GM21825 (cell line): Measurements from ENCODE around the gene SART1.
"Not testable (repeated sequence)": the region's sequence is repeated elsewhere in the genome, so short reads cannot be mapped to it uniquely, and the experiment has no call there.

Experiments used
- ATAC-seq: cut with Tn5 transposase; IDR thresholded peaks from one replicate; pipeline ENCODE4 v1.9.1; 2021; ENCODE audit warnings: mild to moderate bottlenecking, moderate library complexity; ENCODE audit not compliant: unreplicated experiment

The SART1 gene

DNA sequence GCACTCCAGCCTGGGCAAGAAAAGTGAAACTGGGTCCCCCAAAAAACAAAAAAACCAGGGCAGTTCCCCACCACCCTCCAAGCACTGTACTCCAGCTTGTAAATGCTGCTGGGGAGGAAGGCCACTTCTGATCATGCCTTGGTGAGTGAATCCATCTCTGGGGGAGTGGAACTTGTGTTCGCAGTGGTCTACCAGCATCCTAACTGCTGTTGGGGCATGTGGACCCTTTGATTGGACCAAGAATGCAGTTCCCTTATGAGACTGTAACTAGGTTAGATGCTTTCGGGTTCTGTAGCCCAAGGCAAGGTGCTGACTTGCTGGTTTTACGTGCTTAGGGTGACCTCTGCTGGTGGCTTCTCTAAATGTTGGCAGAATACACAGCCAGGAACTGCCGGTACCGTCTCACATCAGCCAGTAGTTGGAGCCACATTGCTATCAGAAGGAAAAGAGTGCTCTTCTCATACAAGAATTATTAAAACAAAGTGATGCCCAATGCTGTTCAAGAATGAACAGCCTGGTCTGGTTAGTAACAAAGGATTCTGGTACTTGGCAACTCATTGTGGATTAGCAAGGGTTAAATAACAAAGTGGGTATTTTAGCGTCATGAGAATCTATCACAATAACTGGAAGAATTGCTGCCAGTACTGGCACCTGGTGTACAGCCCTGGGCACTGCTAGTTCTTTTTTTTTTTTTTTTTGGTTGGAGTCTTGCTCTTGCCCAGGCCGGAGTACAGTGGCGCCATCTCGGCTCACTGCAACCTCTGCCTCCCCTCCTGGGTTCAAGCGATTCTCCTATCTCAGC lies 27.5 kb downstream of the SART1 start:
- peak; percentile 95 for ATAC-seq

DNA sequence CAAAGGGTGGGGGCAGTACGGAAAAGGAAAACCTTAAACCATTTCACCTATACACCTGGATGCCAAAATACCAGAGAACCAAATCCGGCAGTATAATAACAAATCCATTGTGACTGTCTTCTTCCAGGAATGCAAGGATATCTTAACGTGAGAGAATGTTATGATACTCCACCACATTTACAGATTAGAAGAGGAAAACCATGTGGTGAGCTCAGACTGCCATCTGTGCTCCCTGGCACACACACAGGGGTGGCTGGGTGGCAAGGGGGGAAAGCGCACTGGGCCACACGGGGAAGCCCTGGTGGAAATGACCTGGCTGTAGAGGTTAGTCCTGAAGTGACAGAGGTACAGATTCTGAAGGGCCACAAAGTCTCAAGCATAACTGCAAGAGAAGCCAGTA lies 30.5 kb downstream of the SART1 start:
- ATAC-seq = no peak

DNA sequence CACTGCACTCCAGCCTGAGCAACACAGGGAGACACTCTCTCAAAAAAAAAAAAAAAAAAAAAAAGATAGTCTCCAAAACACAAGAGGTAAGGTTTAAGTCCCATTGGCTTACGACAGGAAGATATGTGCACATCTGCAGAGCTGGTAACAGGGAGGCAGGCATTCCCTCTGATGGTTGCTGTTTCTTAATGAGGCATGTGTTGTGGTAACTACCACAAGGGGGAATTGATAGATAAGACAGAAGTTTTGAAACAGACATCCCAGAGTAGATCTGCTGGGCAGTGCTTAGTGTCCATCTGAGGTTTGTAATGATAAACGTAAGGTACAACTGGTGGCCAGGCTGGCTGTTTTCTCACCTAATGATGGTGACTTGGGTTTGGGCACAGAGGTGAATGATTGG lies 35.8 kb downstream of the SART1 start:
- no peak for ATAC-seq

DNA sequence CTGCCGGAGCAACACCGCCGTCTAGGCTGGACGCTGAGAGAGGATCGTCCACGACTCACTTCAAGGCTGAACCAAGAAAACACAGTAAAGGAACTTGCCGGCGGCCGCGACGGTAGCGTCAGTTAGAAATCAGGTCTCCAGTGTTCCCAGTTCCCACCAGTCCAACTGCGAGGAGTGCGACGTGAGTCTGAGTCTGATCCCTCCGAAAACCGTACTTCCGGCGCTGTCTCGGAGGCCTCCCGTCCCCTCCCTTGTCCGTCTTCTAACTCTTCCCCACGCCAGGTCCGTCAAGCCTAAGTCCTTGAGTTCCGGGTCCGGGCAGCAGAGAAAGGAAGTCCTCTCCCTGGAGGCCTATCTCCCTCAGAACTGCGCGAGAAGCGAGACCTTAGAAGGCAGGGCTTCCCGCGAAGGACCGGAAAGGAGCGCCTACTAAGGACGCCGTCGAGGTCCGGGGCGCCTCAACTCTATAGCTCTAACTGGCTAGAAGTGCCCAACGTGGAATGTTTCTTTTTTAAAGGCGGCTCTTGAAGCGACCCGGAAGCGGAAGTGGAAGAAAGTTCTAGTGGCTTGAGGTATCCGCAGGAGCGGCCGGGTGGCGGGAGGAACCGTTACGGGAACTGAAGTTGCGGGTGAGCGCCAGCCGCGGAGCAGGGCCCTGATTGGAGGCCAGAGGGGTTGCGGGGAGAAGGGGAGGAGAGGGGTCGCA lies 40.6 kb downstream of the SART1 start, which contains the start of the genes BANF1 and EIF1AD:
TSS of gene BANF1 (plus strand) at position 562 of the 706 bp plus-strand sequence. CDS start 748 bp downstream, outside the sequence.
TSS of gene EIF1AD (minus strand) at position 216 of the 706 bp plus-strand sequence. CDS start 1,768 bp downstream, outside the sequence.
- ATAC-seq = peak; percentile 72

DNA sequence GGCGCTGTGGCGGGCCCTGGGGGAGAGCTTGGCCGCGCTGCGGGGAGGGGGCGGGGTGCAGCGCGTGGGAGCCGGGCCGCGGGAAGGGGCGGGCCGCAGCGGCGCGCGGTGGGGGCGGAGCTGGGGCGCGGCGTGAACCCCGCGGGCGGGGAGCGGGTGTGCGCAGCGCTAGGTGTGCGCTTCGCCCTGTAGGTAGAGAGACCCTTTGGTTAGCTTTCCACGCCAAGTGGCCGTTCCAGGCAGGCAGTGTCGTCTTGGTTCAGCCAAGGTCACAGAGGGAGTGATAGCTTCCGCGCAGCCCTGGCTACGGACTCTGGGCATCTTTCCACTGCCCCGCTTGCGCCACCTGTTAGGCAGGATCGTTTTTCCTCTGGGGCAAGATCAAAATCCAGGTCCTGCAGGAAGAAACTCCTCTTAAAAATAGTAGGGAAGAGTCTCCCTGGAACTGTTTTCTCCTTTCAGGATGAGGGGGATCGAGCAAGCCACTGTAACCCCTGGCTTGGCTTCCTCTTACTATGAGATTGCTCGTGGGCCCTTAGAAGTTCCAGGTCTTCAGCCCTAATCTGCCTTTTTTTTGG lies 41.2 kb downstream of the SART1 start:
- ATAC-seq = peak; percentile 41

DNA sequence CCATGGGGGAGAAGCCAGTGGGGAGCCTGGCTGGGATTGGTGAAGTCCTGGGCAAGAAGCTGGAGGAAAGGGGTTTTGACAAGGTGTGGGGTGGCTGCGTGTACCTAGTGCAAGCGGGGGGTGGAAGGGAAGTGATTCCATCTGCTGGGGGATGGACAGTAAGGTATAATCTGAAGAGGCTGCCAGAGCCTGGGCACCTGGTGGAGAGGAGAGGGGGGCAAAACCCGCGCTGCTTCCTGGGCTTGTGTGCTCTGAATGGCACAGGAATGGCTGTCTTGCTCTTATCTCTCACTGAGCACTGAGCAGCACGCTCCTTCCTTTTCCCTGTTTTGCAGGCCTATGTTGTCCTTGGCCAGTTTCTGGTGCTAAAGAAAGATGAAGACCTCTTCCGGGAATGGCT lies 41.8 kb downstream of the SART1 start:
- no peak for ATAC-seq

DNA sequence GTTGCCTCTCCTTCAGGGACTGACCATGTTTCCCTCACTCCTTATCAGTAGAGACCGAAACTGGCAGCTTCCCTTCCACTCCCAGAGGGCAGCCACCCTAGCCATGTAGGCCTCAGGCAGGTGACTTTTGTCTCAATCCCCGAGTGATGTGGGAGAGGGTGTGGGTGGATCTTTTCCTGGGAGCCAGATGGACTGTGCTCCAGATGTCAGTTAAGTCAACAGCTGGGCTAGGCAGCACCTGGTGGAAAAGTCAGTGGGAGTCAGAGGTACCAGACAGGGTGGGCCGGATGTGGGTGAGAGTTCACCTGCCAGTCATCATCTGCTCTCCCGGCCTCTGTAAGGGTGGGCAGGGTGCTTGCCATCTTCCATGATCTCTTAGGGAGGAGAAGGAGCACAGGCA lies 42.7 kb downstream of the SART1 start:
- ATAC-seq = no peak

DNA sequence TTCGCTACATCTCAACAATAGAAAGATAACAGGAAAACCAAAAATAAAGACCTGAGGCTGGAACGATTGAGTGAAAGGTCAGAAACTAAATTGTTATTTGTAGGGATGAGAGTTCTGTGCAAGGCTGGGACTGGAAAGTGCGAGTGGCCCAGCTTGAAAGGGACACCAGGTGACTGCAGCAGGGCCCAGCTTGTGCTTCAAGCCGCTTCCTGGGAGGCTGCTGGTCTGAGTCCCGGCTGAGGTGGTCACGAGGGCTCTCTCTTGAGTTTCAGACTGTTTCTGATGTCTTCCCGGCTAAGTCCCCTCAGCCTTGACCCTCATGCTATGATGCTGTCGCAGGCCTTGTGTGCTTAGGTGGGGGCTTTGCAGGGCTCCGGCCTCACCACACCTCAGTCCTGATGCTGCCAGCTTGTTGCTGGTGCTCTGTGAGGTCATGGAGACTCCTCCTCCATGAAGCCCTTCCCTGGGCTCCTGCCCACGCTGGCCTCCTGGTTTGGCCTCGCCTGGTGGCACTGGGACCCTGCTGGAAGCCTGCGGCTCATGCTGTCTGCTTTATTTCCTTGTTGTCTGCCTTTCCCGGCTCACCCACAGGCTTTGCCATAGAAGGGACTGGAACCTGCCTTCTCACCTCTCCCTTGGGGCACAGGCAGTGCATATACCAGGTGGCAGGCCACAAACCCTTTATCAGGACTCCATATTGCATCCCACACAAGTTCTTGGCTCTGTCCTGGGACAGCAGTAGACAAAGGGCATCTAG lies 44.8 kb downstream of the SART1 start:
- ATAC-seq = no peak

DNA sequence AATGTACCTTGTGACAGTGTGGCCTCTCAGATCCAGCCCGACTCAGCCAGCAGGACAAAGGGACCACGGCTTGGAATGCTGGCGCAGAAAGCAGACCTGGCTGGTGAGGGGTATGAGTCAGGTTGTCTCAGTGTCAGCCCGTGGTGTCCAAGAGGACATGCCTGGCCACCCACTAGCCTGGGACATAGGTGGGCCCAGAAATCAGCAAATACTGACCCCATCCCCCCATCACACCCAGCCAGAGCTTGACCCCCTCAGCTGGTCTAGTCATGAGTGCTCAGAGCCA lies 45.3 kb downstream of the SART1 start:
- no peak for ATAC-seq

DNA sequence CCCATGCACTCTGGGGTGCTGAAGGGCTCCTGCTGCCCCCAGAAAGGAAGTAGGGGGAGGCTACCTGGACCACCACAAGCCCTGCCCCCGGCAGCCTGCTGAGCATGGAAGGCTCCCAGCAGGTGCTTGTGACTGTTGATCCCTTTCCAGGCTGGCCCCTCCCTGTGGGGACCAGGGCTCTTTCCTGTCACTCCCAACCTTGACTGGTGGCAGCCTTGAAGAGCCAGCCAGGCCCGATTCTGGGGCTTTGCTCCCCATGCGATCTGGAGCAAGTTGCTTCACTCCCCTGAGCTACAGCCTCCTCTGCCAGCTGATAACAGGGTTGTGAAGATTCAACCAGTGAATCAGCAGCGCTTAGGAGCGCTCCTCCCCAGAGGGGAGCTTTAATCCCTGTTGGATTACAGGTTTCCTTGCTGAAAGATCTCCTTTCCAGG lies 45.7 kb downstream of the SART1 start:
- ATAC-seq = no peak

DNA sequence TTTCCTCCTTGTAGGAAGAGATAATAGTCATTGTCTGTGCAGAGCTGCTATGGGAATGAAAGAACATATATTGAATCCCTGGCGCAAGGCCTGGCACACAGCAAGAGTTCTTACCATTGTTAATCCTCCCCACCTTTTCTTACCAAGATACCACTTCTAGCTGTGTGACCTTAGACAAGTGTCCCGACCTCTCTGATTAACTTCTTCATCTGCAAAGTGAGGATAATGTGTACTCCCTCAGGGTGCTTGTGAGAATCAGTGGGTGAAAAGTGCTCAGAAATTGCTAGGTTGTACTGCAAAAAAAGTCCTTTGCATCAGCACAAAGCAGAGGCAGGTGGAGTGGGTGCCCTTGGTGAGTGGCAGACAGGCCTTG lies 46.5 kb downstream of the SART1 start:
- ATAC-seq = no peak

DNA sequence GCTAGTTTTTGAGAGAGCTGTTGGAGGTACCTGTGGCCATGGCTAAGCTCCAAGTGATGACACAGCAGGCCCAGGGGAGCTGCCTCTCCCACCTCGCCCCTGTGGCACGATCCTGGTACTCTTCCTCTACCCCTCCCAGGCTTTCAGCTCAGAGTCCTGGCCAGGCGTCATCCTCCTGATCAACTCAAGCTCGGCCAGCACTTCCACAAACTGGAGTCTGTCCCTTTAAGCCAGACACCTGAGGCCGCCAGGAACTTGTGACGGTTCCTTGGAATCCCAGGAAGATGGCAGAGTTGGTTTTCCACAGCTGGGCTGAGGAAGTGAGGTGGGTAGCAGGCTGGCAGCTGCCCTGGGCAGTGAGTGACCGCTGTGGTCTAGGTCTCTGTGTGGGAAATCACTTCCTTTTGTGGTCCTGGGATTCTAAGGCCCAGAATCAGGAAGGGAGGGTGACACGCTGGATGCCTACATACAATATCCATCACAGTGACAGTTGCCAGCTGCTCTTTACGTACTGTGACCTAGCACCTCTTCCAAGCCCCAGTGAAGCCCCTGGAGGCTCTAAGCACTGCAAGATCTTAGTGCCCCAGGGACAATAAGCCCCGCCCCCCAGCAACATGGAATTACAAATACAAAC lies 47.1 kb downstream of the SART1 start:
- no peak for ATAC-seq

DNA sequence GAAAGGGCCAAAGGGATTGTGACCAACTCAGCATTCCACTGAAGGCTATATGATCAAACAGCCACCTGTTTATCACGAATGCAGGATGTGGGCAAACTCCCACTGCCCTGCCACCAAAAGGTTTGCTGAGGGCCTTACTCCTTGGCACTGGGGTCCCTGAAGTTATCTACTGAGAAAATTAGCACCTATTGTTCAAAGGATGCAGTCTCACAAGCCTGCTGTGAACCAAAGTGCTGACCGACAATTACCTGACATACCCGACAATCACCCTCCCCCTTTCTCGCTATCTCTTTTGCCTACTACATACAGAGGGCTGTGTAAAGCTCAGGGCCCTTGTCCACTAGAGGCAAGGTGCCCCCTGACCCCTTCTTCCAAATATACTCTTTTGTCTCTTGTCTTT lies 48.5 kb downstream of the SART1 start:
- ATAC-seq = not testable (repeated sequence)

DNA sequence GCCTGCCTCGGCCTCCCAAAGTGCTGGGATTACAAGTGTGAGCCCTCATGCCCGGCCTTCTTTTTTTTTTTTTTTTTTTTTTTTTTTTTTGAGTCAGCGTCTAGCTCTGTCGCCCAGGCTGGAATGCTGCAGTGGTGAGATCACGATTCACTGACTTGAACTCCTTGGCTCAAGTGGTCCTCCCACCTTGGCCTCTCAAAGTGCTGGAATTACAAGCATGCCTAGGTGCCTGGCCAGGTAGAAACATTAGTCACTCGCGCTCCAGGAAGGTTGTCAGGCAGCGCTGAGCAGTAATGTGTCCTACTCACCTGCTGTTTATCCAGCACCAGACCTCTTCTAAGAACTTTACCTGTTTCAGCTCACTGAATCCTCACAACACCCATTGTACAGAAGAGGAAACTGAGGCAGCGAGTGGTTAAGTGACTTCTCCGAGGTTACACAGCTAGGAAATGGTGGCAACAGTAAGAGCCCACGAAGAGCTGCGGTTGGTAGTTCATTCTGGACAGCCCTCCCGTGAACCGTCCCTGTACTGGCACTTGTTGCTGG lies 49.8 kb downstream of the SART1 start:
- no peak for ATAC-seq

DNA sequence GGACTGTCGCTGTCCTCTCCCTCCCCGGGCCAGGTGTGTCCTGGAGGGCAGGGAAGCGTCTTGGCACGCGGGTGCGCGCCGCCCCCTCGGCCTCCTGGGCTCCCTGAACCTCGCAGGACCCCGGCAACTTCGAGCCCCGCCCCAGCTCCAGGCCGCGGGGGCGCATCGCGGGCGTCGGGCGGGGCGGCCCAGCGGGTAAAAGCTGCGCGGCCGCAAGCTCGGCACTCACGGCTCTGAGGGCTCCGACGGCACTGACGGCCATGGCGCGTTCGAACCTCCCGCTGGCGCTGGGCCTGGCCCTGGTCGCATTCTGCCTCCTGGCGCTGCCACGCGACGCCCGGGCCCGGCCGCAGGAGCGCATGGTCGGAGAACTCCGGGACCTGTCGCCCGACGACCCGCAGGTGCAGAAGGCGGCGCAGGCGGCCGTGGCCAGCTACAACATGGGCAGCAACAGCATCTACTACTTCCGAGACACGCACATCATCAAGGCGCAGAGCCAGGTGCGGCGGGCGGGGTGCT lies 50.3 kb downstream of the SART1 start, which contains the start of gene CST6:
TSS of gene CST6 (plus strand) at position 224 of the 519 bp plus-strand sequence. CDS start at position 261, 37 bp downstream.
- ATAC-seq = no peak

DNA sequence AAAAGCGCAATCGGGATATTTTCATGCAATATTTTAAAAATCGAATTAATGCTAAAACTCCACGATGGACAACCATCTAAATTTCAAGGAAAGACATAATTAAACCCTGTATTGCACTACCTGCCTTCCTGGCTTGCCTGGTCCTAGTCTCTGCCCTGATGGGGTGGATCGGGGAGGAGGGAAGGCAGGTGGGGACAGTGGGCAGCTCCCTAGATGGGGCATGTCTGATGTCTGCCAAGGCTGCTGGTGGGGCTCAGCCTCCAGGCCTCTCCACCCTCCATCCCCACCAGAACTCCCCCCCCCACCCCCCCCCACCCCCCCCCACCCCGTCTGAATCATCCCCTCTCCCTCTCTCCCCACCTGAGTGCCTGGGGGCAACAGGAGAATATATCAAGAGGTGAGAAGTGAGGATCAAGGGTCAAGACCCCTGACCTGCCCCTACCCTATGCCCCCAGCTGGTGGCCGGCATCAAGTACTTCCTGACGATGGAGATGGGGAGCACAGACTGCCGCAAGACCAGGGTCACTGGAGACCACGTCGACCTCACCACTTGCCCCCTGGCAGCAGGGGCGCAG lies 50.9 kb downstream of the SART1 start:
- no peak for ATAC-seq

DNA sequence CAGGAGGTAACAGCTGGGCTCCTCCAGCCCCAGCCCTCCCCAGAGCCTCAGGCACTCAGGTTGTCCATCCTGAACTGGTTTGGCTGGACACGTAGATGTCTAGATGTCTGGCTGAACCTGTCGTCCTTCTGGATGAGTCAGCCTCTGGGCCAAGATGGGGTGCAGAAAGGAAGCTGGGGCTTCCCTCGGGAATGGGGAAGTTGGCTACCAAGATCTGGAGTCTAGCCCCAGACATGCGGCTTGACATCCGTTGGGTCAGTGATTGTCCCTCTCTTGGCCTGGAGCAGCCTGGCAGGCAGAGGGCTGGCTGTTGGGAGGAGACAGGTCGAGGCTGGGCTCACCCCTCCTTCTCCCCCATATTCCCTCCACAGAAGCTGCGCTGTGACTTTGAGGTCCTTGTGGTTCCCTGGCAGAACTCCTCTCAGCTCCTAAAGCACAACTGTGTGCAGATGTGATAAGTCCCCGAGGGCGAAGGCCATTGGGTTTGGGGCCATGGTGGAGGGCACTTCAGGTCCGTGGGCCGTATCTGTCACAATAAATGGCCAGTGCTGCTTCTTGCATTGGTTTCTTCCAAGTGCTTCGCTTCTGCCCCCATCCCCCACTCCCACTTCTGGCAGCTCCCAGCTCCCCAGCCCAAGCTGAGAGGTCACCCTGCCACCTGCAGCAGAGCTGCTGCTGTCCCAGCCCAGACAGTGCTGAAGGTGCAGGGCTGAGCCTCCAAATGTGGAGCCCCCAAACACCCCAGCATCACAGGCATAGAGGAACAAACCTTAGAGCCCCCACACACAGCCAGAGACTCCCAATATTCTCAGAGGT lies 51.6 kb downstream of the SART1 start:
- no peak for ATAC-seq

DNA sequence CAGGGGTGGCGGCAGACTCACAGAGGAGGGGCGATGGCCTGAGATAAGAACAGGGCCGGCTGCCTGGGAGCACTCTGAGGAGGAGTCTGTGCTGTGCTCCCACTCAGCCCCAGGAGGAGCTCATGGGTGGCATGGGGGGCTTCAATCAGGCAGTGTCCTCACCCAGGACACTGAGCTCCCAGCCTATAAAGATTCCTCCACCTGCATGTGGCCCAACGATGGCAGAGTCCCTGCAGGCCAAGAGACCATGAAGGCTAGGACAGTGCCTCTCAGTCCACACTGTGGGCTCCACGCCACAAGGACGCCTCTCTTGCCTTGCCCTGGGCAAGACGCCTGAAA lies 52.2 kb downstream of the SART1 start:
- no peak for ATAC-seq

DNA sequence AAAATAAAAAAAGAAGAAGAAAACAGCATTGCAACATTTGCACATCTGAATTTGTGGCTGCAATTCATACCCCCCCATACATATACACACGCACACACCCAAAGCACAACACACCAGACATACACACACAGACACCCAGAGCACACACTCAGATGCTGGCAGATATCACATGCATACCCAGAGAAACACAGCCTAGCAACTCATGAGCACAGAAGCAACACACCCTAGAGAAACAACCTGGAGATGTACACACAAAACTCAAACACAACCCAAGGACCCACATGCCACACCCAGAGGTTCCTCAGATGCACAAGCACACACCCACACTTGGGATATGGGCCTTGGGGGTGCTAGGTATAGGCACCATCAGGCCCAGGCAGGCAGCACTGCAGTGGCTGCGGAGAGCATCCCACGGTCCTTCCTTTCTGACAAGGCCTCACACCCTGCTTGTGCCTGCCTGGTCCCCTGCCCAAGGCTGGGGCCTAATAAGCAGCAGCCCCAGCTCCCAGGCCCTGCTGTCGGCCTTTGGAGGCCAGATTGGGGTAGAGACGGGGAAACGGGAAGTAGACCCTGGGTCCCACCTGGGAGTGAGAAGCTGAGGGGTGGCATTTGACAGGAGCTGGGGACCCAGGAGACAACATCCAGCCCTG lies 53.4 kb downstream of the SART1 start:
- no peak for ATAC-seq
